Natural killer cell (primary cell): ENCODE measurements around the gene RNPC3. TPM values are rescaled to one million over a fixed set of nuclear protein-coding genes. Genes with fewer than 3 reads are reported as not detected.
A peak's percentile ranks its signal among the peaks of the same experiment; 100 is the strongest.

Experiments
- ATAC-seq, 3 donors: fragments of 150-1000 bp in 2 of 3; fragments of 200-7000 bp in 1 of 3; cut with Tn5 transposase; 1 replicate in 1 of 3; 2 replicates in 2 of 3; pipeline ENCODE4 v1.10.0; 2021; ENCODE audit warnings: mild to moderate bottlenecking in 2 of 3, moderate library complexity in 2 of 3
- DNase-seq, 2 donors: peaks; one replicate each; pipeline versions ENCODE4 v3.0.0 to v3.0.0-alpha.2; 2013 to 2021; ENCODE audit warnings: mixed read lengths in 1 of 2
- H3K27ac ChIP-seq: one replicate; pipeline ENCODE4 v1.5.1; 2013; ENCODE audit warnings: mild to moderate bottlenecking, low read length
- H3K27me3 ChIP-seq: one replicate; pipeline ENCODE4 v1.6.1; 2013; ENCODE audit warnings: low read length; ENCODE audit not compliant: control insufficient read depth, insufficient read depth
- H3K36me3 ChIP-seq: one replicate; pipeline ENCODE4 v1.6.1; 2013; ENCODE audit warnings: low read length; ENCODE audit not compliant: control insufficient read depth, insufficient read depth
- H3K4me1 ChIP-seq: one replicate; pipeline ENCODE4 v1.6.1; 2013; ENCODE audit warnings: low read length; ENCODE audit not compliant: control insufficient read depth, insufficient read depth
- H3K4me3 ChIP-seq: one replicate; pipeline ENCODE4 v1.5.1; 2013; ENCODE audit warnings: low read length
- H3K9me3 ChIP-seq: one replicate; pipeline ENCODE4 v1.6.1; 2013; ENCODE audit warnings: low read length; ENCODE audit not compliant: control insufficient read depth, insufficient read depth
- H3K27ac Mint-ChIP-seq, 2 donors: one replicate each; pipeline ENCODE4 v1.8.0; 2022; ENCODE audit warnings: mild to moderate bottlenecking in 2 of 2, mixed read lengths in 2 of 2, moderate library complexity in 1 of 2
- H3K27me3 Mint-ChIP-seq, 2 donors: one replicate each; pipeline ENCODE4 v1.8.0; 2022; ENCODE audit warnings: low read depth in 2 of 2, mixed read lengths in 2 of 2
- H3K36me3 Mint-ChIP-seq: one replicate; pipeline ENCODE4 v1.8.0; 2022; ENCODE audit warnings: mixed read lengths
- H3K4me1 Mint-ChIP-seq, 2 donors: one replicate each; pipeline ENCODE4 v1.8.0; 2022; ENCODE audit warnings: mixed read lengths in 2 of 2
- H3K4me3 Mint-ChIP-seq: one replicate; pipeline ENCODE4 v1.8.0; 2022; ENCODE audit warnings: mild to moderate bottlenecking, moderate library complexity, mixed read lengths
- H3K9me3 Mint-ChIP-seq, 2 donors: one replicate each; pipeline ENCODE4 v1.8.0; 2022; ENCODE audit warnings: mixed read lengths in 2 of 2
- whole genome bisulfite sequencing: methylation state at CpG from one replicate; pipeline ENCODE4 v1.1.7; 2013; ENCODE audit warnings: missing lambda C conversion rate; ENCODE audit not compliant: insufficient coverage; 5-methylcytosine and 5-hydroxymethylcytosine counted together
- intact Hi-C: fragments of 100-400 bp; cut with micrococcal nuclease; formaldehyde crosslinking; loops from one replicate; pipeline ENCODE4 v1.14.2; 2022
- total RNA-seq, 4 donors: library from RNA; stranded (reverse); fragments of 120-200 nt in 1 of 4; gene quantifications; one replicate each; pipeline versions ENCODE4 v1.2.3 to v1.2.4, GENCODE V29; 2013 to 2022
- TF ChIP-seq, protein P1 (sequence below): fragments of 200-600 bp; IDR thresholded peaks from one replicate; pipeline ENCODE4 v1.8.0; 2022; ENCODE audit warnings: antibody characterized with exemption

Gene RNPC3, protein sequence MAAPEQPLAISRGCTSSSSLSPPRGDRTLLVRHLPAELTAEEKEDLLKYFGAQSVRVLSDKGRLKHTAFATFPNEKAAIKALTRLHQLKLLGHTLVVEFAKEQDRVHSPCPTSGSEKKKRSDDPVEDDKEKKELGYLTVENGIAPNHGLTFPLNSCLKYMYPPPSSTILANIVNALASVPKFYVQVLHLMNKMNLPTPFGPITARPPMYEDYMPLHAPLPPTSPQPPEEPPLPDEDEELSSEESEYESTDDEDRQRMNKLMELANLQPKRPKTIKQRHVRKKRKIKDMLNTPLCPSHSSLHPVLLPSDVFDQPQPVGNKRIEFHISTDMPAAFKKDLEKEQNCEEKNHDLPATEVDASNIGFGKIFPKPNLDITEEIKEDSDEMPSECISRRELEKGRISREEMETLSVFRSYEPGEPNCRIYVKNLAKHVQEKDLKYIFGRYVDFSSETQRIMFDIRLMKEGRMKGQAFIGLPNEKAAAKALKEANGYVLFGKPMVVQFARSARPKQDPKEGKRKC
- total RNA-seq = 10 to 100 TPM; 42.9 to 56.7 (median 44.8) TPM
- 50.0 TPM for total RNA-seq (2013)

DNA sequence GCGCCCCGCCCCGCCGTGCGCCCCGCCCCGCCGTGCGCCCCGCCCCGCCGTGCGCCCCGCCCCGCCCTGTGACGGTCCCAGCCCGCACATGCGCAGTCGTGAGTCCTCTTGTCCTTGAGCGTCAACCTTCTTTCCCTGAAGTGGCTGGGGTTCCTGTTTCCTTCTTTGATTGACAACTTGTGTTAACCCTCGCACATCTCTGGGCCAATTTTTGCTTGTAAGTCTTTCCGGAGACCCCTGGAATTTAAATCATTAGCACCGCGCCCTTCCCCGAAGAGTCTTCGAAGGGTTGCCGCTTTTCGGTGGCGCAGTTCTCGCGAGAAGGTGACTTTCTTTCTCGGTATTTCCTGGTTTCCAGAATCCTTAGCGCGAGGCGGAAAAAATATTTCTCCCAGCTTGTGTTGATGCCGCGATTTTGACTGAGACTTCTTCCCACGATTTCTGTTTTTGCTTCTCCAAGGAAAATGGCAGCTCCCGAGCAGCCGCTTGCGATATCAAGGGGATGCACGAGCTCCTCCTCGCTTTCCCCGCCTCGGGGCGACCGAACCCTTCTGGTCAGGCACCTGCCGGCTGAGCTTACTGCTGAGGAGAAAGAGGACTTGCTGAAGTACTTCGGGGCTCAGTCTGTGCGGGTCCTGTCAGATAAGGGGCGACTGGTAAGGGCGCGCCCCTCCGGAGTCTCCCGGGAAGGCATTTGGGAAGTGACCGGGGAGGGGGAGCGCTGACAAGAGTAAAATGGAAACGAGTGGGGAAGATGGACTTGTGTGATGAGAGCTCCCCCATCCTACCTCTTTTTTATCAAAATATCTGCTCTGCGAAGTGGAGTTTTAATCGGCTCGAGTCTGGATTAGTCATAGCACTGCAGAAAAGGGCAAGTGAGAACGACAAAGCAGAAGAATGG, at the start of gene RNPC3:
TSS of gene RNPC3 (plus strand) at position 93 of the 901 bp plus-strand sequence. CDS start at position 465, 372 bp downstream.
- H3K9me3 Mint-ChIP-seq = no peaks in the 10 kb centered on the region
- H3K4me1 Mint-ChIP-seq = peaks cover 34 to 41% of the 10 kb centered on the region in 2 donors
- H3K27me3 Mint-ChIP-seq = peaks cover 0 to 10% of the 10 kb centered on the region in 2 donors

GRCh38 chr1:103477101-103477500, 48.4 kb upstream of the RNPC3 start:
- no peaks in the 10 kb centered on the region for H3K36me3 Mint-ChIP-seq
- TF ChIP-seq, protein P1, sequence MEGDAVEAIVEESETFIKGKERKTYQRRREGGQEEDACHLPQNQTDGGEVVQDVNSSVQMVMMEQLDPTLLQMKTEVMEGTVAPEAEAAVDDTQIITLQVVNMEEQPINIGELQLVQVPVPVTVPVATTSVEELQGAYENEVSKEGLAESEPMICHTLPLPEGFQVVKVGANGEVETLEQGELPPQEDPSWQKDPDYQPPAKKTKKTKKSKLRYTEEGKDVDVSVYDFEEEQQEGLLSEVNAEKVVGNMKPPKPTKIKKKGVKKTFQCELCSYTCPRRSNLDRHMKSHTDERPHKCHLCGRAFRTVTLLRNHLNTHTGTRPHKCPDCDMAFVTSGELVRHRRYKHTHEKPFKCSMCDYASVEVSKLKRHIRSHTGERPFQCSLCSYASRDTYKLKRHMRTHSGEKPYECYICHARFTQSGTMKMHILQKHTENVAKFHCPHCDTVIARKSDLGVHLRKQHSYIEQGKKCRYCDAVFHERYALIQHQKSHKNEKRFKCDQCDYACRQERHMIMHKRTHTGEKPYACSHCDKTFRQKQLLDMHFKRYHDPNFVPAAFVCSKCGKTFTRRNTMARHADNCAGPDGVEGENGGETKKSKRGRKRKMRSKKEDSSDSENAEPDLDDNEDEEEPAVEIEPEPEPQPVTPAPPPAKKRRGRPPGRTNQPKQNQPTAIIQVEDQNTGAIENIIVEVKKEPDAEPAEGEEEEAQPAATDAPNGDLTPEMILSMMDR = no peak
- Histone ChIP-seq H3K4me3 (no peak overlapping the region), H3K27me3 (no peaks in the 10 kb centered on the region), H3K36me3 (no peaks in the 10 kb centered on the region), H3K27ac (no peak overlapping the region), H3K4me1 (no peaks in the 10 kb centered on the region), H3K9me3 (no peaks in the 10 kb centered on the region)
- intact Hi-C loops = no loop called here
- peaks cover 3 to 6% of the 10 kb centered on the region in 2 donors for H3K9me3 Mint-ChIP-seq
- H3K4me3 Mint-ChIP-seq = no peak overlapping the region
- ATAC-seq (no peak), DNase-seq (no peak)
- no peaks in the 10 kb centered on the region for H3K4me1 Mint-ChIP-seq
- H3K27ac Mint-ChIP-seq = no peak overlapping the region
- H3K27me3 Mint-ChIP-seq = no peaks in the 10 kb centered on the region

More for the DNA sequence above, at the start of gene RNPC3:
- TF ChIP-seq, protein P1 = no peak
- intact Hi-C loops = no loop called here
- Mint-ChIP-seq H3K36me3 (no peaks in the 10 kb centered on the region), H3K4me3 (peak within 1 kb of the TSS; percentile 98), H3K27ac (peak within 1 kb of the TSS; percentile 94 to 96)
- Histone ChIP-seq H3K27me3 (no peaks in the 10 kb centered on the region), H3K27ac (peak within 1 kb of the TSS; percentile 89), H3K9me3 (no peaks in the 10 kb centered on the region), H3K4me1 (peaks cover 6% of the 10 kb centered on the region), H3K36me3 (peaks cover 7% of the 10 kb centered on the region), H3K4me3 (peak within 1 kb of the TSS; percentile 97)
- under 1% methylated on average over 56 of the region's 62 CpGs for WGBS
- DNase-seq = peak; percentile 84 to 94
- peak; percentile 83 to 92 (median 83) for ATAC-seq

- DNase-seq (no peak), ATAC-seq (no peak)
- no peak overlapping the region for H3K27ac Mint-ChIP-seq
- peaks cover 0 to 9% of the 10 kb centered on the region in 2 donors for H3K27me3 Mint-ChIP-seq
- Histone ChIP-seq H3K4me1 (no peaks in the 10 kb centered on the region), H3K4me3 (no peak overlapping the region), H3K36me3 (no peaks in the 10 kb centered on the region), H3K27ac (no peak overlapping the region), H3K27me3 (no peaks in the 10 kb centered on the region), H3K9me3 (no peaks in the 10 kb centered on the region)
- no peaks in the 10 kb centered on the region for H3K4me1 Mint-ChIP-seq
- H3K9me3 Mint-ChIP-seq = no peaks in the 10 kb centered on the region
- TF ChIP-seq, protein P1 = no peak
- no peak overlapping the region for H3K4me3 Mint-ChIP-seq
- intact Hi-C loops = no loop called here
- no peaks in the 10 kb centered on the region for H3K36me3 Mint-ChIP-seq
Observed at GRCh38 chr1:103489935-103490334, 35.6 kb upstream of the RNPC3 start.
